B cell (primary cell): ENCODE results near the gene MAL. TPM values are rescaled to one million over a fixed set of nuclear protein-coding genes. Genes with fewer than 3 reads are reported as not detected.

ENCODE experiments used
- ATAC-seq: fragments of 200-7000 bp; cut with Tn5 transposase; one replicate; pipeline ENCODE4 v1.10.0; 2021; ENCODE audit warnings: low read depth, mild to moderate bottlenecking, moderate number of reproducible peaks, moderate library complexity
- CTCF ChIA-PET: fragments of 350-600 bp; sonication (Branson Sonifier 250); formaldehyde crosslinking; loops from one replicate; lab custom pipeline; 2021; ENCODE audit warnings: antibody characterized with exemption, inconsistent platforms; lab: Charles Lee
- POLR2A ChIA-PET: fragments of 350-600 bp; sonication (Branson Sonifier 250); formaldehyde crosslinking; loops from one replicate; lab custom pipeline; 2021; ENCODE audit warnings: antibody characterized with exemption; lab: Charles Lee
- DNase-seq: peaks from one replicate; pipeline ENCODE4 v3.0.0; 2013
- H2AFZ ChIP-seq: 2 replicates; pipeline ENCODE4 v1.6.1; 2012; ENCODE audit warnings: mild to moderate bottlenecking, low read depth, low read length; ENCODE audit not compliant: insufficient read depth, poor library complexity, severe bottlenecking
- H3K27ac ChIP-seq, 2 donors: 1 replicate in 1 of 2; 2 replicates in 1 of 2; pipeline ENCODE4 v1.5.1; 2012 to 2013; ENCODE audit warnings: low read length in 2 of 2, mild to moderate bottlenecking in 2 of 2, moderate library complexity in 1 of 2
- H3K27me3 ChIP-seq, 4 experiments: fragments of 200-600 bp in 1 of 4; sonication (generic) in 1 of 4; replicated peaks in 1 of 4; 1 replicate in 2 of 4; 2 replicates in 2 of 4; pipeline versions ENCODE4 v1.6.1 to v1.7.0; 2013 to 2016; ENCODE audit warnings: low read length in 3 of 4, mild to moderate bottlenecking in 2 of 4, mixed read lengths in 1 of 4, moderate library complexity in 1 of 4; ENCODE audit not compliant: insufficient read depth in 4 of 4, control insufficient read depth in 3 of 4; ENCODE audit errors: control extremely low read depth in 1 of 4
- H3K36me3 ChIP-seq, 2 experiments: replicated peaks in 1 of 2; 1 replicate in 1 of 2; 2 replicates in 1 of 2; pipeline versions ENCODE4 v1.6.1 to v1.7.1; 2013; ENCODE audit warnings: low read length in 1 of 2; ENCODE audit not compliant: insufficient read depth in 2 of 2, control insufficient read depth in 1 of 2; ENCODE audit errors: control extremely low read depth in 1 of 2, extremely low read depth in 1 of 2
- H3K4me1 ChIP-seq, 2 donors: fragments of 200-600 bp in 1 of 2; sonication (generic) in 1 of 2; 1 replicate in 1 of 2; 2 replicates in 1 of 2; pipeline versions ENCODE4 v1.5.1 to v1.6.1; 2013 to 2017; ENCODE audit warnings: low read length in 2 of 2; ENCODE audit not compliant: control insufficient read depth in 2 of 2, insufficient read depth in 2 of 2
- H3K4me2 ChIP-seq: replicated peaks from 2 replicates; pipeline ENCODE3; 2012; ENCODE audit warnings: mild to moderate bottlenecking, low read depth, low read length; ENCODE audit not compliant: poor library complexity, severe bottlenecking
- H3K4me3 ChIP-seq, 5 experiments: fragments of 200-600 bp in 1 of 5; sonication (generic) in 1 of 5; 1 replicate in 3 of 5; 2 replicates in 2 of 5; pipeline versions ENCODE4 v1.5.1 to v1.7.0; 2011 to 2016; ENCODE audit warnings: low read length in 4 of 5, mild to moderate bottlenecking in 4 of 5, low read depth in 2 of 5, control low read depth in 1 of 5, moderate library complexity in 1 of 5; ENCODE audit not compliant: insufficient read depth in 1 of 5; ENCODE audit errors: control extremely low read depth in 1 of 5, extremely low read depth in 1 of 5
- H3K79me2 ChIP-seq: fragments of 200-600 bp; sonication (generic); one replicate; pipeline ENCODE4 v1.6.0; 2016; ENCODE audit warnings: low read length; ENCODE audit not compliant: control insufficient read depth, insufficient read depth
- H3K9ac ChIP-seq: fragments of 200-600 bp; sonication (generic); 2 replicates; pipeline ENCODE4 v1.6.1; 2017; ENCODE audit warnings: mild to moderate bottlenecking, low read length, moderate library complexity
- H3K9me3 ChIP-seq, 3 donors: one replicate each; pipeline versions ENCODE4 v1.6.1 to v1.7.1; 2013; ENCODE audit warnings: low read length in 2 of 3; ENCODE audit not compliant: control insufficient read depth in 2 of 3, insufficient read depth in 1 of 3; ENCODE audit errors: control extremely low read depth in 1 of 3
- H4K20me1 ChIP-seq: 2 replicates; pipeline ENCODE4 v1.6.0; 2012; ENCODE audit warnings: mild to moderate bottlenecking, low read length; ENCODE audit not compliant: insufficient read depth, control insufficient read depth, poor library complexity, severe bottlenecking
- H3K27ac Mint-ChIP-seq: one replicate; pipeline ENCODE4 v1.8.0; 2021; ENCODE audit warnings: mixed read lengths
- H3K27me3 Mint-ChIP-seq: one replicate; pipeline ENCODE4 v1.8.0; 2021; ENCODE audit warnings: mixed read lengths
- H3K4me1 Mint-ChIP-seq: one replicate; pipeline ENCODE4 v1.8.0; 2021; ENCODE audit warnings: mixed read lengths
- H3K4me3 Mint-ChIP-seq: one replicate; pipeline ENCODE4 v1.8.0; 2021; ENCODE audit warnings: mixed read lengths
- H3K9me3 Mint-ChIP-seq: one replicate; pipeline ENCODE4 v1.8.0; 2022; ENCODE audit warnings: mixed read lengths; ENCODE audit not compliant: insufficient read depth
- CTCF ChIP-seq: fragments of 200-600 bp; IDR thresholded peaks from one replicate; pipeline ENCODE4 v1.8.0; 2022; ENCODE audit warnings: antibody characterized with exemption, mild to moderate bottlenecking
- EZH2 ChIP-seq: IDR thresholded peaks from 2 replicates; pipeline ENCODE4 v1.6.1; 2012; ENCODE audit warnings: borderline replicate concordance, low read depth, mild to moderate bottlenecking, moderate library complexity, low read length; ENCODE audit not compliant: insufficient read depth, poor library complexity, severe bottlenecking
- WGBS: methylation state at CpG from one replicate; pipeline ENCODE4 v1.1.5; 2013; ENCODE audit warnings: missing lambda C conversion rate; ENCODE audit not compliant: insufficient coverage; 5-methylcytosine and 5-hydroxymethylcytosine counted together
- intact Hi-C: fragments of 100-400 bp; cut with micrococcal nuclease; formaldehyde crosslinking; loops from one replicate; pipeline ENCODE4 v1.10.0; 2022
- polyA plus RNA-seq: library from polyadenylated mRNA; depleted of rRNA; stranded (reverse); fragments of >200 nt; gene quantifications from 2 replicates; pipeline ENCODE4 v1.2.3, GENCODE V29; 2012
- total RNA-seq, 2 donors: library from RNA; stranded (reverse); fragments of 120-200 nt in 1 of 2; gene quantifications; 1 replicate in 1 of 2; 2 replicates in 1 of 2; pipeline versions ENCODE4 v1.2.3 to v1.2.4, GENCODE V29; 2013 to 2022

Gene MAL
- total and polyA plus RNA-seq, 2 donors (not counting 1 experiment from before 2014, with no cell fraction given), result 0.74 to 3.0 TPM

GRCh38 chr2:95018861-95019550 lies 6.5 kb upstream of the MAL start:
- H2AFZ ChIP-seq, result no peak overlapping the region
- H3K9ac ChIP-seq, result no peak overlapping the region
- H3K9me3 ChIP-seq, result peaks cover 0 to 9% (median 0%) of the 10 kb centered on the region in 3 donors
- peaks cover 0 to 4% of the 10 kb centered on the region in 2 donors for H3K4me1 ChIP-seq
- Mint-ChIP-seq H3K4me3 (no peak overlapping the region), H3K9me3 (no peaks in the 10 kb centered on the region), H3K27ac (no peak overlapping the region), H3K27me3 (peaks cover 30% of the 10 kb centered on the region), H3K4me1 (no peaks in the 10 kb centered on the region)
- DNase-seq (no peak), ATAC-seq (no peak)
- no peak overlapping the region for H3K27ac ChIP-seq
- intact Hi-C loops, result no loop called here
- no peak overlapping the region for H3K4me3 ChIP-seq
- no peak overlapping the region for H3K4me2 ChIP-seq
- TF ChIP-seq EZH2 (no peak), CTCF (no peak)
- ChIA-PET POLR2A (no interaction called here), CTCF (no interaction called here)
- H3K36me3 ChIP-seq, result no peaks in the 10 kb centered on the region
- H3K27me3 ChIP-seq, result peaks cover 0 to 22% (median 8%) of the 10 kb centered on the region in 4 experiments
- WGBS, result 78% methylated on average over 10 of the region's 12 CpGs
- H3K79me2 ChIP-seq, result no peaks in the 10 kb centered on the region
- H4K20me1 ChIP-seq, result no peaks in the 10 kb centered on the region

- Mint-ChIP-seq H3K27me3 (peaks cover 36% of the 10 kb centered on the region), H3K4me3 (no peak overlapping the region), H3K9me3 (no peaks in the 10 kb centered on the region), H3K27ac (no peak overlapping the region), H3K4me1 (no peaks in the 10 kb centered on the region)
- no peak overlapping the region for H3K4me2 ChIP-seq
- no peak for DNase-seq
- peaks cover 0 to 4% of the 10 kb centered on the region in 2 donors for H3K4me1 ChIP-seq
- H2AFZ ChIP-seq, result no peak overlapping the region
- no peak overlapping the region for H3K4me3 ChIP-seq
- H3K27ac ChIP-seq, result no peak overlapping the region
- H3K9me3 ChIP-seq, result peaks cover 0 to 9% (median 0%) of the 10 kb centered on the region in 3 donors
- no CpG with 5 or more reads among the region's 4 CpGs for WGBS
- no peak for ATAC-seq
- H3K36me3 ChIP-seq, result no peaks in the 10 kb centered on the region
- no peak overlapping the region for H3K9ac ChIP-seq
- ChIA-PET CTCF (no interaction called here), POLR2A (no interaction called here)
- H3K79me2 ChIP-seq, result no peaks in the 10 kb centered on the region
- peaks cover 0 to 27% (median 12%) of the 10 kb centered on the region in 4 experiments for H3K27me3 ChIP-seq
- H4K20me1 ChIP-seq, result no peaks in the 10 kb centered on the region
- intact Hi-C loops, result no loop called here
- TF ChIP-seq CTCF (no peak), EZH2 (no peak)
Measured at GRCh38 chr2:95019572-95019971, 5.9 kb upstream of the MAL start.
